GM12878 (cell line): ENCODE data around the gene MORN4. TPM values are rescaled to one million over a fixed set of nuclear protein-coding genes. Genes with fewer than 3 reads are reported as not detected.

Source experiments
- ATAC-seq: fragments of 200-7000 bp; cut with Tn5 transposase; 3 replicates; pipeline ENCODE4 v1.9.1; 2020; ENCODE audit warnings: mild to moderate bottlenecking, moderate library complexity
- BruUV-seq: library from RNA; stranded (reverse); fragments of 400-500 nt; replicated peaks from 2 replicates; lab custom pipeline; 2021; lab: Mats Ljungman, UMichigan
- CTCF ChIA-PET: fragments of 300-600 bp; sonication (Branson Sonifier 250); formaldehyde crosslinking; extraction: SDS; loops from one replicate; lab custom pipeline; 2021; ENCODE audit warnings: inconsistent platforms; lab: Yijun Ruan, JAX
- POLR2A ChIA-PET: fragments of 350-600 bp; formaldehyde crosslinking; extraction: SDS; loops from one replicate; lab custom pipeline; 2021; ENCODE audit warnings: inconsistent platforms; lab: Charles Lee
- RAD21 ChIA-PET: fragments of 300-600 bp; sonication (Branson Sonifier 250); formaldehyde crosslinking; loops from one replicate; lab custom pipeline; 2023; ENCODE audit warnings: antibody characterized with exemption; ENCODE audit not compliant: unreplicated experiment; lab: Charles Lee
- SMC1A ChIA-PET: fragments of 300-600 bp; sonication (Branson Sonifier 250); formaldehyde crosslinking; loops from one replicate; lab custom pipeline; 2023; ENCODE audit not compliant: unreplicated experiment, uncharacterized antibody; lab: Charles Lee
- DNase-seq: peaks from one replicate; pipeline ENCODE4 v3.0.0-alpha.2; 2011; ENCODE audit warnings: low read depth, low spot score
- FAIRE-seq: peaks from 3 replicates; lab custom pipeline; 2011; peaks lifted over from hg19 to GRCh38; lab: Jason Lieb, UNC
- H2AFZ ChIP-seq: 2 replicates; pipeline ENCODE4 v1.6.0; 2011; ENCODE audit warnings: low read depth, low read length, control low read depth; ENCODE audit not compliant: control insufficient read depth
- H3K27ac ChIP-seq: 2 replicates; pipeline ENCODE4 v1.5.1; 2011; ENCODE audit warnings: control low read depth; ENCODE audit not compliant: control insufficient read depth, insufficient read depth
- H3K27me3 ChIP-seq, 2 experiments: replicated peaks in 1 of 2; 2 replicates each; pipeline versions ENCODE4 v1.6.0 to v1.6.1; 2011; ENCODE audit warnings: low read length in 1 of 2; ENCODE audit not compliant: control insufficient read depth in 2 of 2, insufficient read depth in 2 of 2
- H3K36me3 ChIP-seq, 2 experiments: 2 replicates each; pipeline ENCODE4 v1.5.1; 2011; ENCODE audit warnings: low read length in 1 of 2; ENCODE audit not compliant: control insufficient read depth in 2 of 2, insufficient read depth in 2 of 2
- H3K4me1 ChIP-seq: 2 replicates; pipeline ENCODE4 v1.6.1; 2011; ENCODE audit warnings: mild to moderate bottlenecking, low read length, moderate library complexity, mixed read lengths; ENCODE audit not compliant: control insufficient read depth, insufficient read depth
- H3K4me2 ChIP-seq: 2 replicates; pipeline ENCODE4 v1.6.0; 2011; ENCODE audit warnings: control low read depth; ENCODE audit not compliant: control insufficient read depth, insufficient read depth
- H3K4me3 ChIP-seq: fragments of 200-600 bp; sonication (generic); 2 replicates; pipeline ENCODE4 v1.5.1; 2016
- H3K79me2 ChIP-seq: 2 replicates; pipeline ENCODE4 v1.6.0; 2011; ENCODE audit warnings: low read length; ENCODE audit not compliant: control insufficient read depth, insufficient read depth
- H3K9ac ChIP-seq: 2 replicates; pipeline ENCODE4 v1.8.0; 2011; ENCODE audit warnings: low read length, control low read depth, mixed read lengths; ENCODE audit not compliant: control insufficient read depth, insufficient read depth
- H3K9me3 ChIP-seq: replicated peaks from 3 replicates; pipeline ENCODE4 v1.5.1; 2011; ENCODE audit warnings: mild to moderate bottlenecking, low read length; ENCODE audit not compliant: control insufficient read depth, insufficient read depth
- H4K20me1 ChIP-seq: 2 replicates; pipeline ENCODE4 v1.6.0; 2011; ENCODE audit not compliant: control insufficient read depth, insufficient read depth
- HDAC2 ChIP-seq: fragments of 200-600 bp; sonication (generic); IDR thresholded peaks from 2 replicates; pipeline ENCODE4 v1.6.1; 2017
- IKZF1 ChIP-seq: fragments of 450-650 bp; conservative IDR thresholded peaks from 2 replicates; pipeline ENCODE4 v1.6.1; 2017; ENCODE audit warnings: antibody characterized with exemption, mild to moderate bottlenecking
- POU2F2 ChIP-seq: IDR thresholded peaks from 3 replicates; pipeline ENCODE4 v1.6.1; 2011; ENCODE audit warnings: low read depth, mild to moderate bottlenecking, low read length, borderline replicate concordance
- PRDM15 ChIP-seq: fragments of 450-650 bp; formaldehyde crosslinking; IDR thresholded peaks from 2 replicates; pipeline ENCODE4 v1.4.0; 2020; ENCODE audit warnings: mild to moderate bottlenecking, moderate library complexity
- RCOR1 ChIP-seq: conservative IDR thresholded peaks from 2 replicates; pipeline ENCODE4 v1.6.1; 2012; ENCODE audit warnings: low read depth, low read length, improper control_type of control experiment
- REST ChIP-seq: IDR thresholded peaks from 2 replicates; pipeline ENCODE4 v1.6.1; 2012; ENCODE audit warnings: mild to moderate bottlenecking, low read depth, low read length
- SRF ChIP-seq, 2 experiments: IDR thresholded peaks; 2 replicates each; pipeline ENCODE4 v1.6.1; 2011; ENCODE audit warnings: low read depth in 2 of 2, low read length in 2 of 2, mild to moderate bottlenecking in 1 of 2, moderate library complexity in 1 of 2
- ZBTB33 ChIP-seq: fragments of 450-650 bp; IDR thresholded peaks from 2 replicates; pipeline ENCODE4 v1.6.1; 2017; ENCODE audit warnings: mild to moderate bottlenecking
- ZNF592 ChIP-seq: fragments of 450-650 bp; IDR thresholded peaks from 2 replicates; pipeline ENCODE4 v1.6.1; 2017; ENCODE audit warnings: mild to moderate bottlenecking, moderate library complexity
- WGBS: methylation state at CpG from one replicate; pipeline ENCODE4 v1.1.6; 2016; ENCODE audit warnings: low lambda C conversion rate; ENCODE audit not compliant: insufficient replicate concordance, insufficient coverage; ENCODE audit errors: missing lambda C conversion rate; 5-methylcytosine and 5-hydroxymethylcytosine counted together
- in situ Hi-C: fragments of 300-500 bp; cut with MboI; formaldehyde crosslinking; loops from 9 replicates; pipeline ENCODE4 v1.14.3; 2018; ENCODE audit warnings: mixed read lengths
- intact Hi-C: fragments of 100-400 bp; cut with micrococcal nuclease; formaldehyde crosslinking; loops from one replicate; pipeline ENCODE4 v1.14.2; 2022; ENCODE audit not compliant: unreplicated experiment
- polyA plus RNA-seq, 11 experiments: library from polyadenylated mRNA; depleted of rRNA in 4 of 11; unstranded in 6 of 11; stranded (reverse) in 5 of 11; fragments of >200 nt; fragmentation: Nextera tagmentation in 4 of 11; fragmentation: Illumina TruSeq in 1 of 11; extraction: Ambion mirVana in 4 of 11; extraction: Trizol in 1 of 11; gene quantifications; 1 replicate in 1 of 11; 2 replicates in 10 of 11; pipeline versions ENCODE4 v1.2.1 to v1.2.3, GENCODE V29; 2011 to 2016; ENCODE audit warnings: inconsistent platforms in 2 of 11, missing spikeins in 2 of 11, low read depth in 1 of 11
- total RNA-seq, 4 experiments: library from RNA; depleted of rRNA in 3 of 4; stranded (reverse); fragments of >200 nt in 3 of 4; fragmentation: Illumina TruSeq in 1 of 4; extraction: Trizol in 1 of 4; gene quantifications; 2 replicates each; pipeline versions ENCODE4 v1.2.1 to v1.2.3, GENCODE V29; 2013 to 2021

Gene MORN4
- total and polyA plus RNA-seq, 10 of the 15 experiments (the other 5 are each of a cell fraction or from before 2014, with no cell fraction given), result 1.3 to 5.5 (median 2.6) TPM

- TF ChIP-seq ZBTB33, result no peak
- TF ChIP-seq, all 136 proteins: peak for 0
These were observed 18.5 kb upstream of the MORN4 start (continued) for GRCh38 chr10:97651773-97652172.

GRCh38 chr10:97650726-97651125, 17.4 kb upstream of the MORN4 start:
- WGBS, result 98% methylated on average over 3 of the region's 3 CpGs
- ChIA-PET POLR2A (interaction anchor here (1.0 kb wide), 1 partner anchor 12 kb away, joined by 3 read pairs; no protein-coding TSS in a partner anchor), RAD21 (no interaction called here), CTCF (no interaction called here), SMC1A (no interaction called here)
- H3K36me3 ChIP-seq, result peaks cover 4 to 5% of the 10 kb centered on the region in 2 experiments; a peak in 2 of 4 replicates
- no TSS peak for BruUV-seq
- peaks cover 7% of the 10 kb centered on the region for H3K4me1 ChIP-seq
- no peak overlapping the region for H3K9ac ChIP-seq
- H3K27ac ChIP-seq, result no peak overlapping the region
- no peak overlapping the region for H3K4me2 ChIP-seq
- no peaks in the 10 kb centered on the region for H3K27me3 ChIP-seq
- intact Hi-C loops, result no loop called here
- no peak for DNase-seq
- H3K79me2 ChIP-seq, result peaks cover 5% of the 10 kb centered on the region
- H3K4me3 ChIP-seq, result no peak overlapping the region
- H3K9me3 ChIP-seq, result no peaks in the 10 kb centered on the region
- no peaks in the 10 kb centered on the region for H4K20me1 ChIP-seq
- in situ Hi-C loops, result no loop called here
- H2AFZ ChIP-seq, result no peak overlapping the region
- FAIRE-seq, result no peak
- ATAC-seq, result no peak
- no peak for TF ChIP-seq REST
- TF ChIP-seq IKZF1, result no peak
- no peak for TF ChIP-seq RCOR1
- TF ChIP-seq ZNF592, result no peak
- no peak for TF ChIP-seq SRF (IDR thresholded peaks at IDR 0.05; ENCODE audit: low read depth in 2 of 2, low read length in 2 of 2)
- TF ChIP-seq HDAC2, result no peak
- TF ChIP-seq PRDM15 (CRISPR knock-in tag), result no peak
- no peak for TF ChIP-seq POU2F2
